Islet of Langerhans (tissue), 1 donor: Measurements from ENCODE around the gene SPA17.
A peak's percentile ranks its signal among the peaks of the same experiment; 100 is the strongest.

Experiments
- FAIRE-seq: peaks from one replicate; lab custom pipeline; 2011; peaks lifted over from hg19 to GRCh38; lab: Jason Lieb, UNC

SPA17 gene

DNA sequence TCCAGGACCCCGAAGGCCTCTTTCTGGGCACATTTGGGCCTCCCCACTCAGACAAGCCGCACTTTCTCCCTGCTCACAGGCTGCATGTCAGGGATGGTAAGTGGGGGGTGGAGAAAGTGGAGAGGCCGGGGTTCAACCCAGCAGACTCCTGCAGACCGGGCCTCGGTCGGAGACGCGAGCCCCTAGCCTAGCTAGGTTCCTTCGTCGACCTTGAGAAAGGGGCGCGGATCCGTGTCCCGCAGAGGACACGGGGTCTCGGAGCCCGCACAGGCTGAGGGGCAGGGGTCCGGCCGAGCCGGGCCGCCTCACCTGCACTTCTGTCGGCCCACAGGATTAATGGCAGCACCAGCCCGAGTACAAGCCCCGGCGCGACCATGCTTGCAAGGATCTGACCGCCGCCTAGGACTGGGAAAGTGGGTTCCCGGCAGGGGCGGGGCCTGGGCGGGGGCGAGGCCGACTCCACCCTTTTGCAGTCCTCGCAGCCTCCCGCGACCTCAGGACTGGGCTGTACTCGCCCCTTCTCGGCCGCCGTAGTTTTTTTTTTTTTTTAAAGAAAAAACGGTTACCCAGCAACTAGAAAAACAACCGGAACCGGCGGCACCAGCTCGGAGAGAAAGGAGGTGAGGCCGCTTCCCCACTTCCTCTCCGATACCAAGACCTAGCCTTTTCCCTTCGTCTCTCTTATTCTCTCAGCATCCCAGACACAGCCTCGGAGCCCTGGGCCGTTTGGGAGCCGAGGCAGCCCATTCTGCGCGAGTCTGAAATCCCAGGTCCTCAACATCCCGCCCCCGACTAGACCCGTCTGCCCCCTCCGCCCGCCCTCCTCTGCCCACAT is at the start of gene SPA17, which contains the start of gene SIAE:
SPA17 (plus strand) TSS at position 572 of the 835 bp plus-strand sequence. CDS start 1,361 bp downstream, outside the sequence.
SIAE (minus strand) TSS at position 407 of the 835 bp plus-strand sequence; CDS start at position 376, 31 bp downstream.
- peak; percentile 41 for FAIRE-seq

- no peak for FAIRE-seq
Observed at GRCh38 chr11:124625504-124626168, 48.1 kb upstream of the SPA17 start.

DNA sequence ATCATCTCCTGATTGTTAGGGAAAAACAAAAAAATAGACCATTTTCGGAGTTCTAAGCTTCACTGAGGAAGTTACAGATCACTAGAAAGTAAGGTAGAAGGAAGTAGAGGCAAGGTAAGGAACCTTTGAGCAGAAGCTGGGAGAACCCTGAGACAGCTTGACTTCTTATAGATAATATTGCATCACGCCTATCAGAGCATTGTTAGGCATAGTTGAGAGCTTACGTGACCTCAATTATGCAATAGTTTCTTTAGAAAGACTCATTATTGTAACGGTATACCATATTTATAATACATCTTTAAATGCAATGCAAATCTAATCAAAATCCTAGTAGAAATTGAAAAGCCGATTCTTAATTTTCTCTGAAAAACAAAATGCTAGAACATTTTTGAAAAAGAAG is 46.2 kb upstream of the SPA17 start:
- FAIRE-seq, result no peak

- FAIRE-seq, result peak; percentile 65
Observed at GRCh38 chr11:124629961-124630360, 43.7 kb upstream of the SPA17 start.

- no peak for FAIRE-seq
Observed at GRCh38 chr11:124633355-124633754, 40.3 kb upstream of the SPA17 start.

DNA sequence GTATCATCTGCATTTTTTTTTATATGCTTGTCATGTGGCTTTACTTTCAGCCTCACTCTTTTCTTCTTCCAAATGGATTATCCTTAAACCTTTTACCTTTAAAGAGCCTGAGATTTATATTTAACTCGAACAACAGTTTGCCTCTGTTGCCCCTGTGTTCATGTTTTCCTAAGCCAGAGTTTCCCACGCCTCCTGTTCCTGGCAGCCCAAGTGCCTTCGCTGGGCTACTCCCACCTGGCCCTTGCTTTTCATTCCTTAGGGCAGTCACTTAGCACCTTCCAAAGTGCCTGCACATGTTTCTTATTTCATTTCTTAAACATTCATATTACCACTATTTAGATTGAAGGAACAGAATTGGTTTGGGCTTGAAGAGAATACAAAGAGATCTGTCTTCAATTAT is 37.8 kb upstream of the SPA17 start:
- FAIRE-seq, result no peak

DNA sequence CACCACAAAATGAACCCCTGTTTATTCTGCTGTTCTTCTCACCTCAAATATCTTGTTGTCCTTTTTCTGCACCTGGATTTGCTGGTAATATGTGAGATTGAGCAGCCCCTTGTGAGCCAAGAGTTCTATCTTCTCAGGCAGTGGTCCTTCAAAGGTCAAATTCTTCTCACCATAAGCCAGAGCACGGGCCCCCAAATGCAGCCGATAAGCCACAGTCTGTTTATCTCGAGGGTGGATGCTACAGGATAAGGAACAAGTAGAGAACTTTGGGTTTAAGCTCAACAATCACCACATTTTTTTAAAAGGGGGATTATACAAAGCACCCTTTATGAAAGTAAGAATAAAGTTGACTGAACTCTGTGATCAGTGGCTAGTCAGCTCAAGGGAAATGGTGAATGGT is 35.2 kb upstream of the SPA17 start:
- FAIRE-seq, result no peak

GRCh38 chr11:124639186-124639585 is 34.5 kb upstream of the SPA17 start:
- FAIRE-seq, result no peak

DNA sequence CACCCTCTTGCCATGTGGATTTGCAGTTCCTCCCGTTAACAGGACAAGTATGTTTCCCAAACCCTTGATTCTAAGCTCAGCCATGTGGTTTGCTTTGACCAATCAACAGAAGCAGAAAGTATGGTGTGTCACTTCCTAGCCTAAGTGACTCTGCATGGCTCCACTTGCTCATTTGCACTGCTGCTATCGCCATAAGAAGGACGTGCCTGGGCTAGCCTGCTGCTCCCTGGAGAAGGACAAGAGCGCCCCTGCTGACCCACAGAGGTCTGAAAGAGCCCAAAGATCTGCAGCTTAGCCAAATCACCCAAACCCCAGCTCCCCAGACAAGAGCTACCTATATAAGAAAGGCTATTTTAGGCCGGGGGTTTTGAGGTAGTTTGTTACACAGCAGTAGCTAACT is 33.0 kb upstream of the SPA17 start:
- FAIRE-seq, result no peak

DNA sequence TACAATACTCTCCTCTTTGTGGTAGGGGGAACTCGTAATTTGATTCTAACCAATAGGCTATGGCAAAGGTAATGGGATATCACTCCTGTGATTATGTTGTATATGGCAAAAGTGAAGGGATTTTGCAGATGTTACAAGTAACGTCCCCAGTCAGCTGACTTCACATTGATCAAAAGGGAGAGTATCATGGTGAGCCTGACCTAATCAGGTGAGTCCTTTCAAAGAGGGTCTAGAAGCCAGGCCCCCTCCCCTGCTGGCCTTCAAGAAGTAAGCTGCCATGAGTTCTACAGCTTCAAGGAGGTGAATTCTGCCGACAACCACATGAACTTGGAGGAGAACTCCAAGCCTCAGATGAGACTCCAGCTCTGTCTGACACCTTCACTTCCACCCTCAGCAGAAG is 31.1 kb upstream of the SPA17 start:
- FAIRE-seq, result no peak

DNA sequence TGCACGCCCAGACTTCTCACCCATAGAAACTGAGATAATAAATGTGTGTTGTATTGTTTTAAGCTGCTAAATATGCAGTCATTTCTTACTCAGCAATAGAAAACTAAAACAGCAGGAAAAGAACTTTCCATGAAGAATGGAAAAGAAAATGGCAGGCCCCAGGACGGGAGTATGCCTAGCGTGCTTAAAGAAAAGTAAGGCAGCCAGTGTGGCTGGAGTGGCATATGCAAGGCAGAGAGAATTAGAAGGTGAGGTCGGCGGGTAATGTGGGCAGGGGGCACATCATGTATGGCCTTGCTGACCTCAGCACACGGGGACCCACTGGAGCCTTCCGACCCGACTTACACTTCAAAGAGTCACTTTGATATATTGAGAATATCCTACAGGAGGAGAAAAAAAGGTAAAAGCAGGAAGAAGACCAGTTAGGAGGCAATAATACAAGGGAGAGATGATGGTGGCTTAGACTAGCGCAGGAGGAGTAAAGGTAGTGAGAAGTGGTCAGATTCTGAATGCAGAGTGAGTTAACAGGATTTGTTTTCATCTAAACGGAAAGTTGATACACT is 30.6 kb upstream of the SPA17 start:
- FAIRE-seq, result no peak

DNA sequence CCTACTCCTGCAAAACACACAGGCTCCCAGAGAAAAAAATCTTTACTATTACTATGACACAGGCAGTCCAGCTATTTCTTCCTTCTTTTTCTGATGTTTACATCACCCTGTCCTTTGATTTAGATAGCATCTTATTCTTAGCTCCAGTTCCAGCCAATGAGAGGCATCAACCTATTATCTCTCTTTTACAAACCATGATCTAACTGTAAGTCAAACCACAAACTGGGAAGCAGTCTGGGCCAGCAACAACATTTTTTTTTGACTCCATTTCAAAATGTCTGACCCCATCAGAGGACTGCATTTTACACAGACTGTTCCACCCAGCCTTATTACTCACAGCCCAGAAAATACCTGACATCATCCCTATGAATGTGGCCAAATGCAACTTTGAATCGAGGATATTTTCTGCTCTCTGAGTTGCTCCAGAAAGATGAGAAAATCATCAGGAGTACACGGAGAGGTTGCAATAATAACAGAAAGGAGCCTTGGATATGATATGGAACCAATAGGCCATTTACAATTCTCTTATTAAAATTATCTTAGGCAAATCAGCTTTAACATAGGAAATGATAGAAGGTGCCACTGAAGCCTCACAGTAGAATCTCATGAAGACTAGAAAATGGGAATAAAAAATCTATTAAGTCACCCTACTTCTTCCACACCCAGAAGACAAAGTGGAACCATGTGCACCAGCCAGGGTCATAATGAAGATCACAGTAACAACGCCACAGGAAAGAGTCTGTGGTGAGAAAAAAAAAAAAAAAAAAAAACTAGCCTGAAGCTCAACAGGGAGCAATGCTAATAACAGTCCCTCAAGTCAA is 29.9 kb upstream of the SPA17 start:
- FAIRE-seq, result no peak

GRCh38 chr11:124644426-124645280 is 29.1 kb upstream of the SPA17 start:
- FAIRE-seq, result no peak

- FAIRE-seq, result no peak
Observed at GRCh38 chr11:124646148-124646547, 27.6 kb upstream of the SPA17 start.

- FAIRE-seq, result no peak
Observed at GRCh38 chr11:124648610-124649009, 25.1 kb upstream of the SPA17 start.

DNA sequence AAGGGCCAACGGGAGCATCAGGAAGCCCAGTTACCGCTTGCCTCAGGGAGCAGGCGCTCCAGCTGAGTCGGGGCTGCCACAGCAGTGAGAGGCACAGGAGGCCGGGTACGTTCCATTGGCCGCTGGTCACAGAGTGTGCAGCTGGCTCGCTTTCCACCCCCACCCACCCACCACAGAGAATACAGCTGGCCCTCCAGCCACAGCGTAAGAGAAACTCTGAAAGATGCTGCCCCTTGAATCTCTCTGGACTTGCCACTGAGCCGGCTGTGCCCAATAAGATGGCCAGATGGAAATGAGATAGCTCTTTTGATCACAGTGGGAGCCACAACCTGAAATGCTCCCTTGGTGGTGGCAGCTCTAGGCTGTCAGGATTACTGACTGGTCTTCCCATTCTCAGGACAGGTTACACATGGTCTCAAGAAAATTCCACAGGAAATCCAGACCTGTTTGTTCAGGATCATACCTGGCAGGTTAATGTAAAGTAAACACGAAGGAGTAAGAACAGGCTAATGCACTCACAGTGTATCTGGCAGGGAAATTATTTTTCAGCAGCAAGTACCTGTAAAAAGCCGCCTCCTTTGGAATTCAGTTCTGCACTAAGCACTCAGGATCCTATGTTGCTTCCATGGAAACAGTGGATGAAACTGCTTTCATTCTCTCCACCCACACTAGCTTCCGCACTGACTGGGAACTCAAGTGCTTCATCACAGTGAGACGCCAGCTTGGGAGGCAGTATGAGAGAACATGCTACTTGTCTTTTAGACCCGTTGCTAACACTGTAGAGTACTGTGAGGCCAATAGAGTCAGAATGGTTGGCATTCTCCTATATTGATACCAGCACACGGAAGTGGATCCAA is 16.7 kb upstream of the SPA17 start:
- FAIRE-seq, result no peak

DNA sequence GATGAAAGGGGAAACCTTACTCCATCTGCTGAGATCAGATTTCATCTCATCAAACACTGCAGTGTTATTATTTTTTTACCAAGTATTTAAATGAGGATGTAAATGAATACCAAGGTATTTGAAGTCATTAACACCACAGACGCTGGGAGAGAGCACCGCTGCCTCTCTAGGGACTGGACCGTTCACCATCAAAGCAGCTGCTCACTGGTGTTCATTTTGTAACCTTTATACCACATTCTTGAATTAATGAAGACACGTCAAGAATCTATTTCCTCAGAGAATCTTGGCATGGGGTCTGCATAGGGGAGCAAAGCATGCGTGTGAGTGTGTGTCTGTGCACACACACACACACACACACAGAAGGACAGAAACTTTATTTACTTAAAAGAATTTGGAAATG is 15.8 kb upstream of the SPA17 start:
- FAIRE-seq, result no peak

DNA sequence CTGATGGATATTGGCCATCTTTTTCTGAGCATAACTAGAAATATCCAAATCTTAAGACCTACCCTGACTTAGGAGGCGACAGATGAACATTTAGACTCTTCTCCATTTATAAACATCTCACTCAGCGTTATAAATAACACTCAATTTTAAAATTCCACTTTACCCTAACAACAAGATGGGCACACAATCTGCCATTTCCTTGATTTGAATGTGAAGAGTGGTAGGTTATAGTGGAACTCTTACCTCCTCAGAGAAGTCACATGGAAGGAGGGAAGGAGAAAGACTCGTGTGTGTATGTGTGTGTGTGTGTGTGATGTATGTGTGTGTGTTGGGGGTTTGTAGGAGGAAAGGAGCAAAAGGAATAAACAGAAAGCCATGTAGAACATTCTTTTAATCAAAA is 15.2 kb upstream of the SPA17 start:
- no peak for FAIRE-seq

- FAIRE-seq, result no peak
Observed at GRCh38 chr11:124658986-124659385, 14.7 kb upstream of the SPA17 start.

DNA sequence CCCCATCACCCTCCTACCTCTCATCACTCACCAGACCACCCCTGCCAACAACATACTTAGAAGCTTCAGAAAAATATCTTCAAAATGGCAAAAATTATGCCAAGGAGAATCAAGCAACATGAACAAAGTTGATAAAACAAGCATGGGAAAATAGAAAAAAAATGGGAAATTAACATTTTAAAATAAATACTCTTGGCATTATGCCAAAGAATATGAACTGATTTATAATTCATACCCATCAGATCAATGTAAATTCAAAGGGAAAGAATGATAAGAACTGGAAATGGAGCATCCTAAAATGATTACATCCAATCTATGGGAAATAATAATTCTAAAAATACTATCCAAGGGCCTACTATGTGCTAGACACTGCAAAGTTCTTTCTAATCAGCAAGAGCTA is 12.2 kb upstream of the SPA17 start:
- peak; percentile 9 for FAIRE-seq

DNA sequence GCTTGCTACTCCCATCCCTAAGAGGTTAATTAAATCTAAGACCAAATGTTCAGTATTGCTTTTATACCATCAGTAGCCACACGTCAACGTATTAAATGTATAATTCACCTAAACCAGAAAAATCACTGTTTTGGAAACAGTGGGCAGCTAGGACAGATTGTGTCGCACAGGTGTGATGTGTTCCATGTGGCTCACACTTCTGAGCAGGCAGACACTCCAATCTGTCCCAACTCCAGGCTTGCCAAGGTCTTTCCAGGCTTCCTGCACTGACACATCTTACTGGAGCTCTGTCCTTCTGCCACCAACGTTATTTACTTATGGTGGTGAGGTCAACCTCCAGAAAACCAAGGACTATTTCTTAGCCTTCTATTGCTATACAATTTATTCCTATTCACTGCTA is 11.6 kb upstream of the SPA17 start:
- no peak for FAIRE-seq
